PC-9 (cell line): ENCODE measurements around the gene SLC26A11.

Experiments
- EZH2 ChIP-seq: fragments of 200-600 bp; sonication (generic); IDR thresholded peaks from 2 replicates; pipeline ENCODE4 v1.8.0; 2017; ENCODE audit warnings: antibody characterized with exemption, low read depth
- TF ChIP-seq, protein P1 (sequence below): fragments of 200-600 bp; sonication (generic); conservative IDR thresholded peaks from 2 replicates; pipeline ENCODE4 v1.6.1; 2017; ENCODE audit warnings: mixed run types, antibody characterized with exemption, mild to moderate bottlenecking, moderate library complexity

DNA sequence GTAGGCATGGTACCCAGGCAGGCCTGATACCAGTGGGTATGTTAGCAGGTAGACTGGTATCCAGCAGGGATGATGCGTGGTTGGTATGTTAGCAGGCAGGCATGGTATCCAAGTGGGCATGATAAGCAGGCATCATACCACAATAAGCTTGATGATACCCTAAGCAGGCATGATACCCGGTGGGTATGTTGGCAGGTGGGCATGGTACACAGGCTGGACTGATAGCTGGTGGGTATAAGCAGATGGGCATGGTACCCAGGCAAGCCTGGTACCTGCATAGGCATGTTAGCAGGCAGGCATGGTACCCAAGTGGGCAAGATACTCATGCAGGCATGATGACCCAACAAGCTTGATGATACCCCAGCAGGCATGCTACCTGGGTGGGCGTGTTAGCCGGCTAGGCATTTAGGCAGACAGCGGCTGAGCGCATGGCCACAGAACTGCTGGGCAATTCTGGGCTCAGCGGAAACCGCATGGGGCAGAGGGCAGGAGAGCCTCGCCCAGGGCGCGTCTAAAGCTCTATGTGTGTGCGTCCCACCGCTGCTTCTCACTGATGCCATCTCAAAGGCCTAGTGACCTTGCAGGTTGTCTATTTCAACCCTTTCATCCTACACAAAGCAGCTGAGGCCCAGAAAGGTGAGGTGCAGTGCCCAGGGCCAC lies 2.4 kb upstream of the SLC26A11 start:
- TF ChIP-seq, protein P1, sequence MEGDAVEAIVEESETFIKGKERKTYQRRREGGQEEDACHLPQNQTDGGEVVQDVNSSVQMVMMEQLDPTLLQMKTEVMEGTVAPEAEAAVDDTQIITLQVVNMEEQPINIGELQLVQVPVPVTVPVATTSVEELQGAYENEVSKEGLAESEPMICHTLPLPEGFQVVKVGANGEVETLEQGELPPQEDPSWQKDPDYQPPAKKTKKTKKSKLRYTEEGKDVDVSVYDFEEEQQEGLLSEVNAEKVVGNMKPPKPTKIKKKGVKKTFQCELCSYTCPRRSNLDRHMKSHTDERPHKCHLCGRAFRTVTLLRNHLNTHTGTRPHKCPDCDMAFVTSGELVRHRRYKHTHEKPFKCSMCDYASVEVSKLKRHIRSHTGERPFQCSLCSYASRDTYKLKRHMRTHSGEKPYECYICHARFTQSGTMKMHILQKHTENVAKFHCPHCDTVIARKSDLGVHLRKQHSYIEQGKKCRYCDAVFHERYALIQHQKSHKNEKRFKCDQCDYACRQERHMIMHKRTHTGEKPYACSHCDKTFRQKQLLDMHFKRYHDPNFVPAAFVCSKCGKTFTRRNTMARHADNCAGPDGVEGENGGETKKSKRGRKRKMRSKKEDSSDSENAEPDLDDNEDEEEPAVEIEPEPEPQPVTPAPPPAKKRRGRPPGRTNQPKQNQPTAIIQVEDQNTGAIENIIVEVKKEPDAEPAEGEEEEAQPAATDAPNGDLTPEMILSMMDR: no peak
- no peak for TF ChIP-seq EZH2
